MM.1S (cell line): ENCODE results near the gene CELF3.

Experiments
- EZH2 ChIP-seq: fragments of 300-600 bp; sonication (generic); optimal IDR thresholded peaks from 2 replicates; pipeline ENCODE3; 2017; ENCODE audit warnings: low read depth, mild to moderate bottlenecking, antibody characterized with exemption, low read length, mixed read lengths
- TF ChIP-seq, protein P1 (sequence below): fragments of 300-600 bp; sonication (generic); IDR thresholded peaks from 2 replicates; pipeline ENCODE4 v1.5.1; 2016; ENCODE audit warnings: antibody characterized with exemption, low read length, mixed read lengths

DNA sequence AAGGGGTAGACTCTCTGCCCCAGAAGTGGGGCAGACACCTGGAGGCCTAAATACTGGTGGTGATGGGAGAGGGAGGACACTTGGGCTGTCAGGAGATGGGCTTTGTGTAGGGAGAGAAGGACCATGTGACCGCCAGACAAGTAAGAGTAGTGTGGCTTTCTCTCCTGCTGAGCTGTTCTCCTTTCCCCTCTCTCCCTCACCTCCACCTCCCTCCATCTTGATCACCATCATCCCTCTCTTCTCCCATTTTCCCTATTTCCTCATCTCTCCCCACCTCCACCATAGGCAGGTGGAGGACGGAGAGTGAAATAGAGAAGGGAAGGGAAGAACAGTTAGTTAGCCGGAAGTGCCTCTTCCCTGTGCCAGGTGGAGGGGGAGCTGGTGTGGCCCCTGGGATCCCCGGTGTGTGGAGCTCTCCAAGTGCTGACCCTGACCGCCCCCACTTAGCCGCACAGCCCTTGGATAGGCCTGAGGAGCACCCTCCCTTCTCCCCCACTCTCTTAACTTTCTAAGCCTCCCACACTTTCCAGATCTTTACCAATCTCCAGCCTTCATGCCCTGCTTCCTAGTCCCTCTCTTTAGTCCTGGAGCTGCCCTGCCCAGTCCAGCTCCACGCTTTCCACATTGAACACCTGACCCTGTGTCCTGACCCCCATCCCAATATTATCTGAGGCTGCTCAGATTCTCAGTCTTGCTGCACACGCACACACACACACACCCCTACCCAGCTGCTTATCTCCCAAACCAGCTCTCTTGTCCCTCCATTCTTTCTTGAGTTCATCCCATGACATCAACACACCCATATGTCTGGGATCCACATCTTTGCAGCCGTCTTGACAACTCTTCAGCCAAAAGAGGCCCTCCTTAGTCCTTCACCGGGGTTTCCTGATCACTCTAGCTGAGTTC lies 1.5 kb downstream of the CELF3 start:
- TF ChIP-seq, protein P1, sequence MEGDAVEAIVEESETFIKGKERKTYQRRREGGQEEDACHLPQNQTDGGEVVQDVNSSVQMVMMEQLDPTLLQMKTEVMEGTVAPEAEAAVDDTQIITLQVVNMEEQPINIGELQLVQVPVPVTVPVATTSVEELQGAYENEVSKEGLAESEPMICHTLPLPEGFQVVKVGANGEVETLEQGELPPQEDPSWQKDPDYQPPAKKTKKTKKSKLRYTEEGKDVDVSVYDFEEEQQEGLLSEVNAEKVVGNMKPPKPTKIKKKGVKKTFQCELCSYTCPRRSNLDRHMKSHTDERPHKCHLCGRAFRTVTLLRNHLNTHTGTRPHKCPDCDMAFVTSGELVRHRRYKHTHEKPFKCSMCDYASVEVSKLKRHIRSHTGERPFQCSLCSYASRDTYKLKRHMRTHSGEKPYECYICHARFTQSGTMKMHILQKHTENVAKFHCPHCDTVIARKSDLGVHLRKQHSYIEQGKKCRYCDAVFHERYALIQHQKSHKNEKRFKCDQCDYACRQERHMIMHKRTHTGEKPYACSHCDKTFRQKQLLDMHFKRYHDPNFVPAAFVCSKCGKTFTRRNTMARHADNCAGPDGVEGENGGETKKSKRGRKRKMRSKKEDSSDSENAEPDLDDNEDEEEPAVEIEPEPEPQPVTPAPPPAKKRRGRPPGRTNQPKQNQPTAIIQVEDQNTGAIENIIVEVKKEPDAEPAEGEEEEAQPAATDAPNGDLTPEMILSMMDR = no peak
- no peak for TF ChIP-seq EZH2
